ENCODE results near the gene RINT1. TPM values are rescaled to one million over a fixed set of nuclear protein-coding genes. Genes with fewer than 3 reads are reported as not detected.
A peak's percentile ranks its signal among the peaks of the same experiment; 100 is the strongest.

Gene RINT1
- total RNA-seq, 1 donor from 2014 or later, result 13.5 TPM

- no peak overlapping the region for H3K4me3 ChIP-seq (ENCODE audit: low read depth, low read length)
- no peak for DNase-seq (ENCODE audit: low read depth)
- no peak for TF ChIP-seq CTCF (conservative IDR thresholded peaks at IDR 0.05; ENCODE audit: low read depth, low read length)
Observed at GRCh38 chr7:105580022-105580740, 48.2 kb downstream of the RINT1 start.

- peak; percentile 44 for TF ChIP-seq CTCF (conservative IDR thresholded peaks at IDR 0.05; ENCODE audit: low read depth, low read length)
- peak; percentile 72 for DNase-seq (ENCODE audit: low read depth)
- H3K4me3 ChIP-seq (ENCODE audit: low read depth, low read length), result peak within 1 kb of the TSS; percentile 57
Observed at GRCh38 chr7:105581066-105581811, 49.2 kb downstream of the RINT1 start, which contains the start of gene EFCAB10. TSS of gene EFCAB10 (minus strand) at chr7:105581493. CDS start at chr7:105581463, 30 bp downstream.

GRCh38 chr7:105583061-105583460 is 51.1 kb downstream of the RINT1 start:
- H3K4me3 ChIP-seq (ENCODE audit: low read depth, low read length), result no peak overlapping the region
- no peak for TF ChIP-seq CTCF (conservative IDR thresholded peaks at IDR 0.05; ENCODE audit: low read depth, low read length)
- DNase-seq (ENCODE audit: low read depth), result no peak

- TF ChIP-seq CTCF (conservative IDR thresholded peaks at IDR 0.05; ENCODE audit: low read depth, low read length), result no peak
- DNase-seq (ENCODE audit: low read depth), result no peak
- no peak overlapping the region for H3K4me3 ChIP-seq (ENCODE audit: low read depth, low read length)
Observed at GRCh38 chr7:105584165-105584564, 52.2 kb downstream of the RINT1 start.

- DNase-seq (ENCODE audit: low read depth), result no peak
- TF ChIP-seq CTCF (conservative IDR thresholded peaks at IDR 0.05; ENCODE audit: low read depth, low read length), result no peak
- H3K4me3 ChIP-seq (ENCODE audit: low read depth, low read length), result no peak overlapping the region
Observed at GRCh38 chr7:105585850-105586500, 54.0 kb downstream of the RINT1 start.

GRCh38 chr7:105587909-105588635 is 56.1 kb downstream of the RINT1 start:
- DNase-seq (ENCODE audit: low read depth), result no peak
- no peak for TF ChIP-seq CTCF (conservative IDR thresholded peaks at IDR 0.05; ENCODE audit: low read depth, low read length)
- no peak overlapping the region for H3K4me3 ChIP-seq (ENCODE audit: low read depth, low read length)

All from epithelial cell of proximal tubule (primary cell).